Activated CD4-positive, alpha-beta T cell treated with anti-CD3 and anti-CD28 coated beads, Interleukin-10, Interleukin-2, amounts not matched to agents 100 ng/mL and 50 ng/mL, durations not matched to agents 16 hours and 8 hours (primary cell): ENCODE data around the gene GGTLC2.
A peak's percentile ranks its signal among the peaks of the same experiment; 100 is the strongest.
"Not testable (repeated sequence)": the region's sequence is repeated elsewhere in the genome, so short reads cannot be mapped to it uniquely, and the experiment has no call there.

ENCODE experiments used
- DNase-seq: peaks from one replicate; pipeline ENCODE4 v3.0.0-alpha.2; 2020

The GGTLC2 gene

GRCh38 chr22:22670076-22670795, 25.8 kb downstream of the GGTLC2 start:
- no peak for DNase-seq

- no peak for DNase-seq
These were observed 27.1 kb downstream of the GGTLC2 start for GRCh38 chr22:22671506-22671905.

- DNase-seq, result no peak
These were observed 28.7 kb downstream of the GGTLC2 start for GRCh38 chr22:22673099-22673498.

- no peak for DNase-seq
These were observed 29.2 kb downstream of the GGTLC2 start for GRCh38 chr22:22673628-22674027.

- no peak for DNase-seq
These were observed 30.1 kb downstream of the GGTLC2 start for GRCh38 chr22:22674467-22674866.

GRCh38 chr22:22678970-22679369, 34.6 kb downstream of the GGTLC2 start:
- DNase-seq, result no peak

DNA sequence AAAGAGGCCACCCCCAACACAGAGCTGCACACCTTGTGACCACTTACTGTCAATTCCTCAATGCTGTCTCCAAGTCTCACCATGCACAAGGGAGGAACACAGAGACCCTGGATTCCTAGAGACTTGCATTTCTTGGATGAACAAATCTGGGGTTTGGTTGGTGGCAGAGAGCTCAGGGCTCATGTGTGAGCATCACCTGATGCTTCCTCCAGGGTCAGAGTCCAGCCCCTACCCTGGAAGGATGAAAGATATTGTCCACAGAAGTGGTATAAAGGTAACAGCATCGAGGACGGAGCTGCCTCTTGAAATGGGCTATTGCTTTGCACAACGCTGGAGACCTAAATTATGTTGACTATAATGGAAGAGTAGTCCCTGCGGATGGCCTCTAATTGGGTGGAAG, 36.0 kb downstream of the GGTLC2 start:
- no peak for DNase-seq

DNA sequence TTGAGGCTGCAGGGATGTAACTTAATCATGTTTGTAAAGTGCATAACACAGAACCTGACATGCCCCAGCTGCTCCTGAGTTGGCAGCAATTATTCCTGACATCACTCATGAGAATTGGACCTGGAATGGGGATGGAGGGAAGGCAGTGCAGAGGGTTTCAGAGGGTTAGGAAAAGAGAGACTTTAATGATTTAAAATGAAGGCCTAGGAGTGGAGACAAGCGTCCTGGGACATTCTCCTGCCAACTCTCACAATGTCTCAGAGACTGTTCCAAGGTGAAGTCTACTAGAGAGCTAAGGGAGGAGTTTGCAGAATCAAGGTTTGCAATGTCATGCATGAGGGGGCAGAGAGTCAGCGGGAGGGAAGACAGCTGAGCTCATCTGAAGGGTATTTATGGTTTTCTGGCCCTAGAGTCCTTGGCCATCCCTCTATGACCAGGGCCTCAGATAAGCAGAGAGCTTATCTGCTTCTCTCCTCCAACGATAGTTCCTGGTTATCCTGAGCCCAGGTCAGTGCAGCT, 36.9 kb downstream of the GGTLC2 start:
- DNase-seq, result no peak

- no peak for DNase-seq
These were observed 37.8 kb downstream of the GGTLC2 start for GRCh38 chr22:22682196-22682595.

- DNase-seq, result no peak
These were observed 38.6 kb downstream of the GGTLC2 start for GRCh38 chr22:22682807-22683667.

- no peak for DNase-seq
These were observed 39.4 kb downstream of the GGTLC2 start for GRCh38 chr22:22683668-22684361.

GRCh38 chr22:22684580-22685561, 40.5 kb downstream of the GGTLC2 start:
- DNase-seq, result peak; percentile 30

GRCh38 chr22:22685586-22685985, 41.2 kb downstream of the GGTLC2 start:
- DNase-seq, result no peak

DNA sequence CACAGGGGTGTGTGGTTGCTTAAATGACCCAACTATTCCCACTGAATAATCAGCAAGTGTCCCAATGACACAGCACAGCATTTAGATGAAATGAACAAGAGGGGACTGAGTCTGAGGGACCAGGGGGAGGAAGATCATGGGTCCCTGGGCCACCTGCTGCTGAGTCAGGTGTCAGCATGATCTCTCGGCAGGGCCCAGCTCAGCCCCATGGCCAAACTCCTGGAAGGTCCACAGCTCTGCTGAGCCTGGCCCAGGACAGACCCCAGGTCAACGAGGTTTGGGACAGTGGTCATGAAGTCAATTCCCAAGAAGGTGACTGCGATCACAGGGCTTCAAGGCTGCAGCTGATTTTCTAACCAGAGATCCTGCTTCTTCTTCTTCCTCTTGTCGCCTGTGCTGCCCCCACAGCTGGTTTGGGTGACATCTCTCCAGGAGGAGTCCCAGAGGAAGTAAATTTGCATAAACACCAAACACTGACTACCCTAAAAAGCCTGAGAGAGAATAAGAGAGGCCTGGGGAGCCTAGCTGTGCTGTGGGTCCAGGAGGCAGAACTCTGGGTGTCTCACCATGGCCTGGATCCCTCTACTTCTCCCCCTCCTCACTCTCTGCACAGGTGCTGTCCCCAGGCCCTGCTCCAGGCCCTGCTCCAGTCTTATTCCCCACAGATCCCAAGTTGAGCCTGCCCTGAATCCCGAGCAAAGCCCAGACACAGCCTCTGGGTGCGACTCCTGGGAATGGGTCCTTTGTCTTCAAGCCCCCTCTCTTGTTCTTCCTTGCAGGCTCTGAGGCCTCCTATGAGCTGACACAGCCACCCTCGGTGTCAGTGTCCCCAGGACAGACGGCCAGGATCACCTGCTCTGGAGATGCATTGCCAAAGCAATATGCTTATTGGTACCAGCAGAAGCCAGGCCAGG, 42.0 kb downstream of the GGTLC2 start:
- not testable (repeated sequence) for DNase-seq

- DNase-seq, result peak; percentile 35
These were observed 43.5 kb downstream of the GGTLC2 start for GRCh38 chr22:22687638-22688500.

DNA sequence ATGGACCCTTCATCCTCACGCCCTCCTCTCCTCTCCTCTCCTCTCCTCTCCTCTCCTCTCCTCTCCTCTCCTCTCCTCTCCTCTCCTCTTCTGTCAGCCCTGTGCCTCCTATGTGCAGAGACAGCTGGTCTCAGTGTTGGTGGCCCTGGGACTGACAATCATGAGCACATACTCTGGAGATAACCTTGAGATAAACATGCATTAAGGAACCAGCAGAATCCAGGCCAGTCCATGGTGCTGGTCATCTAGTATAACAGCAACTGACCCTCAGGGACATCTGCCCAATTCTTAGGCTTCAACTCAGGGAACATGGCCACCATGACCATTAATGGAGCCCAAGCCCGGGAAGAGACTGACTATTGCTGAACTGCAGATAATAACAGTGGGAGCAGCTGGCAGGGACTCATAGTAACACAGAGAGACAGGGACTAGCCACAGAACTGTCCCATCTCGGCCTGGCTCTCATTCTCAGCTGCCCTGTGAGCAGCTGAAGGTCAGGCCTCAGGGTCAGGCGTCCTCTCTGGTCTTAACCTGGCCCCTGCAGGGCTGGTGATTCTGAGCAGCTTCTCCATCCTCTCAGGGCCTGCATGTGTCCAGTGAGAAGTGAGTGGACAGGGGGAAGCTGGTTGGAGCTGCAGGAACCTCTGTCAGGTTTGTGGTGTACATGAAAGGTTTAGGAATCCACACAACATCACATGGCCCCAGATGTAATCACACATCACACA, 45.4 kb downstream of the GGTLC2 start:
- no peak for DNase-seq

DNA sequence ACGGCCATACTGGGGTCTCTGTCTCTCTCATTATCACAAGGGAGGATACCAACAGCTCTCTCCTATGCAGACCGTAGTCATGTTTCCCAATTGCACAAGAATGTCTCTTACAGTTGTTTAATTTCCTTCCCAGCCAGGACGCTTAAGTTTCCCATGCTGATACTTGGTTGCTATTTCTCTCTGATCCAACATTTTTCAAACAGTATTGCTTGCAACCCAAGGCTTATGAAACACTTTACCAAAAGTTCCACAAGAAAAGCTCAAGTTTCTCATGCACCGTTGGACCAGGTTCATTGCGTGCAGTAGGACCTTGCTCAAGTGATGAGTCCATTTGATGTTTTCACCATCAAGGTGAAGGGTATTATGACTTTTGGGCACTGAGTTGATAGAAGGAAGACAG, 46.6 kb downstream of the GGTLC2 start:
- no peak for DNase-seq

GRCh38 chr22:22691716-22692701, 47.6 kb downstream of the GGTLC2 start:
- DNase-seq, result no peak
